ENCODE data around the gene PPFIA1.

DNA sequence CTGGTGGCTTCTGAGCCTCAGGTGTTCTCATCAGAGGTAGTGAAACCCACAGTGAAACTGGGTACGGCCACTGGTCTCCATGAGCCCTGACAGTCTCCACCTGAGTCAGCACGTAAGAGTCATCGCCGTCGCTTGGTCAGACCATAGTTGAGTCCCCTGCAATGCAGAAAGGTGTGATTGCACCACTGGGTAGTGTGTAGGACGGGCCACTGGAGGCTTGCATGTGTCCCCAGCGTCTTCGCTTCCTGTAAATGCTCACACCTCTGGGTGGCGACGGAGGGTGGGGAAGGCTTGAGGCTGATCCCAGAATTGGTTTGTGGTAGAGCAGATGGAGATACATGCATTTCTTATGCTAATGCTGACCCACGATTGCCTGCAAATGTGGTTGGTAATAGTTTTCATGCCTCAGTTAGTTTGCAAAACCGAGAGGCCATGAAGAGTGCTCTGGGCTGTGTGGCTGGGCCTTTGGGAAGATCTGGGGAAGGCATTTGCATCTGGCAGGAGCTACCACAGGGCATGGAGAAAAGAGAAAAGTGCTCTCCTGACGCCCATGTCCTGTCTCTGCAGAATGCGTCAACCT, 154.4 kb downstream of the PPFIA1 start:
- no peak for TF ChIP-seq EZH2phosphoT487 (IDR thresholded peaks at IDR 0.05; ENCODE audit: low read length)
- TF ChIP-seq, protein P1, sequence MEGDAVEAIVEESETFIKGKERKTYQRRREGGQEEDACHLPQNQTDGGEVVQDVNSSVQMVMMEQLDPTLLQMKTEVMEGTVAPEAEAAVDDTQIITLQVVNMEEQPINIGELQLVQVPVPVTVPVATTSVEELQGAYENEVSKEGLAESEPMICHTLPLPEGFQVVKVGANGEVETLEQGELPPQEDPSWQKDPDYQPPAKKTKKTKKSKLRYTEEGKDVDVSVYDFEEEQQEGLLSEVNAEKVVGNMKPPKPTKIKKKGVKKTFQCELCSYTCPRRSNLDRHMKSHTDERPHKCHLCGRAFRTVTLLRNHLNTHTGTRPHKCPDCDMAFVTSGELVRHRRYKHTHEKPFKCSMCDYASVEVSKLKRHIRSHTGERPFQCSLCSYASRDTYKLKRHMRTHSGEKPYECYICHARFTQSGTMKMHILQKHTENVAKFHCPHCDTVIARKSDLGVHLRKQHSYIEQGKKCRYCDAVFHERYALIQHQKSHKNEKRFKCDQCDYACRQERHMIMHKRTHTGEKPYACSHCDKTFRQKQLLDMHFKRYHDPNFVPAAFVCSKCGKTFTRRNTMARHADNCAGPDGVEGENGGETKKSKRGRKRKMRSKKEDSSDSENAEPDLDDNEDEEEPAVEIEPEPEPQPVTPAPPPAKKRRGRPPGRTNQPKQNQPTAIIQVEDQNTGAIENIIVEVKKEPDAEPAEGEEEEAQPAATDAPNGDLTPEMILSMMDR (IDR thresholded peaks at IDR 0.05; ENCODE audit: low read length) = no peak
- no peak for TF ChIP-seq EZH2 (optimal IDR thresholded peaks at IDR 0.05; ENCODE audit: low read depth, low read length)

All from MM.1S (cell line).